OCI-LY3 (cell line): ENCODE measurements around the gene CACNA1G.
A peak's percentile ranks its signal among the peaks of the same experiment; 100 is the strongest.

Source experiments
- H2AFZ ChIP-seq: fragments of 200-600, 300-600 bp; shearing (Covaris generic); 2 replicates; pipeline ENCODE4 v1.6.0; 2014; ENCODE audit warnings: antibody characterized with exemption, low read depth, low read length
- H3K27ac ChIP-seq: fragments of 200-600, 300-600 bp; sonication (generic); 2 replicates; pipeline ENCODE4 v1.5.1; 2014; ENCODE audit warnings: mild to moderate bottlenecking, low read length, moderate library complexity, mixed read lengths
- H3K27me3 ChIP-seq: fragments of 200-600, 300-600 bp; sonication (generic); 2 replicates; pipeline ENCODE4 v1.6.1; 2014; ENCODE audit warnings: low read depth, low read length, mixed read lengths
- H3K36me3 ChIP-seq: fragments of 200-600, 300-600 bp; sonication (generic); replicated peaks from 2 replicates; pipeline ENCODE3; 2014; ENCODE audit warnings: low read depth, low read length, mixed read lengths
- H3K4me1 ChIP-seq: fragments of 300-600, 200-600 bp; sonication (generic); 2 replicates; pipeline ENCODE4 v1.6.1; 2014; ENCODE audit warnings: low read length, mixed read lengths
- H3K4me2 ChIP-seq: fragments of 200-600, 300-600 bp; sonication (generic); 2 replicates; pipeline ENCODE4 v1.6.1; 2014; ENCODE audit warnings: low read length, mixed read lengths
- H3K4me3 ChIP-seq: fragments of 300-600, 200-600 bp; sonication (generic); 2 replicates; pipeline ENCODE4 v1.5.1; 2014; ENCODE audit warnings: antibody characterized with exemption, mild to moderate bottlenecking, low read length, moderate library complexity
- H3K79me2 ChIP-seq: fragments of 300-600, 200-600 bp; shearing (Covaris generic); 2 replicates; pipeline ENCODE4 v1.6.1; 2014; ENCODE audit warnings: mild to moderate bottlenecking, low read length, mixed read lengths
- H3K9ac ChIP-seq: fragments of 300-600, 200-600 bp; shearing (Covaris generic); 2 replicates; pipeline ENCODE4 v1.6.0; 2014; ENCODE audit warnings: mild to moderate bottlenecking, low read length, moderate library complexity
- H3K9me3 ChIP-seq: fragments of 200-600, 300-600 bp; shearing (Covaris generic); 2 replicates; pipeline ENCODE4 v1.6.1; 2014; ENCODE audit warnings: low read length, mixed read lengths; ENCODE audit not compliant: insufficient read depth
- H4K20me1 ChIP-seq: fragments of 200-600, 300-600 bp; sonication (generic); 2 replicates; pipeline ENCODE4 v1.6.1; 2016; ENCODE audit warnings: low read length, mixed read lengths; ENCODE audit not compliant: insufficient read depth
- CTCF ChIP-seq: fragments of 200-600, 300-600 bp; sonication (generic); IDR thresholded peaks from 2 replicates; pipeline ENCODE4 v1.5.1; 2014; ENCODE audit warnings: antibody characterized with exemption, low read length, low read depth
- EZH2phosphoT487 ChIP-seq: fragments of 200-600 bp; shearing (Covaris generic); IDR thresholded peaks from 2 replicates; pipeline ENCODE4 v1.6.1; 2018; ENCODE audit warnings: antibody characterized with exemption, mixed run types, low read depth

Gene CACNA1G

GRCh38 chr17:50658616-50659015 is 98.1 kb downstream of the CACNA1G start:
- H3K9ac ChIP-seq, result no peak overlapping the region
- no peaks in the 10 kb centered on the region for H4K20me1 ChIP-seq
- H3K4me2 ChIP-seq, result no peak overlapping the region
- H2AFZ ChIP-seq, result 0 out of 2 replicates have a peak overlapping the region, but pooled peaks have one; percentile 30
- peaks cover 4% of the 10 kb centered on the region; the same call in 1 of the 2 replicates for H3K4me1 ChIP-seq
- H3K27ac ChIP-seq, result no peak overlapping the region
- H3K79me2 ChIP-seq, result no peaks in the 10 kb centered on the region
- no peaks in the 10 kb centered on the region for H3K27me3 ChIP-seq
- no peak for TF ChIP-seq EZH2phosphoT487
- H3K36me3 ChIP-seq, result no peaks in the 10 kb centered on the region
- no peaks in the 10 kb centered on the region for H3K9me3 ChIP-seq
- H3K4me3 ChIP-seq, result no peak overlapping the region

- H3K36me3 ChIP-seq, result no peaks in the 10 kb centered on the region
- no peak overlapping the region for H3K4me2 ChIP-seq
- no peaks in the 10 kb centered on the region for H4K20me1 ChIP-seq
- no peak overlapping the region for H3K4me3 ChIP-seq
- H3K27me3 ChIP-seq, result no peaks in the 10 kb centered on the region
- no peak overlapping the region for H3K9ac ChIP-seq
- peaks cover 4% of the 10 kb centered on the region; the same call in 1 of the 2 replicates for H3K4me1 ChIP-seq
- H3K79me2 ChIP-seq, result no peaks in the 10 kb centered on the region
- no peak for TF ChIP-seq EZH2phosphoT487
- TF ChIP-seq CTCF, result no peak
- H3K9me3 ChIP-seq, result no peaks in the 10 kb centered on the region
- H2AFZ ChIP-seq, result no peak overlapping the region
- H3K27ac ChIP-seq, result no peak overlapping the region
Observed at GRCh38 chr17:50659179-50659578, 98.7 kb downstream of the CACNA1G start.

- Histone ChIP-seq H3K4me2 (no peak overlapping the region), H3K9me3 (no peaks in the 10 kb centered on the region), H3K4me1 (peaks cover 4% of the 10 kb centered on the region; the same call in 1 of the 2 replicates), H2AFZ (no peak overlapping the region), H3K9ac (no peak overlapping the region), H3K4me3 (no peak overlapping the region), H4K20me1 (no peaks in the 10 kb centered on the region), H3K27me3 (peaks cover 7% of the 10 kb centered on the region; the same call in 1 of the 2 replicates), H3K36me3 (no peaks in the 10 kb centered on the region), H3K79me2 (no peaks in the 10 kb centered on the region), H3K27ac (no peak overlapping the region)
- TF ChIP-seq EZH2phosphoT487 (no peak), CTCF (no peak)
Observed at GRCh38 chr17:50660042-50660886, 99.7 kb downstream of the CACNA1G start.

- Histone ChIP-seq H3K4me2 (no peak overlapping the region), H3K9ac (no peak overlapping the region), H2AFZ (no peak overlapping the region), H3K4me1 (peaks cover 4% of the 10 kb centered on the region; the same call in 1 of the 2 replicates), H3K27me3 (peaks cover 7% of the 10 kb centered on the region; the same call in 1 of the 2 replicates), H3K9me3 (no peaks in the 10 kb centered on the region), H3K79me2 (no peaks in the 10 kb centered on the region), H3K27ac (no peak overlapping the region), H4K20me1 (no peaks in the 10 kb centered on the region), H3K36me3 (no peaks in the 10 kb centered on the region), H3K4me3 (no peak overlapping the region)
- no peak for TF ChIP-seq CTCF
- no peak for TF ChIP-seq EZH2phosphoT487
Observed at GRCh38 chr17:50660887-50661345, 100.4 kb downstream of the CACNA1G start.
